EL (cell line): ENCODE data around the gene PTPRJ.

ENCODE experiments used
- DNase-seq: peaks from one replicate; pipeline ENCODE4 v3.0.0-alpha.2; 2016

PTPRJ gene

GRCh38 chr11:48127521-48128183 is 147.3 kb downstream of the PTPRJ start:
- no peak for DNase-seq

- no peak for DNase-seq
These were observed 149.5 kb downstream of the PTPRJ start for GRCh38 chr11:48129697-48130395.

GRCh38 chr11:48134221-48134922 is 154.0 kb downstream of the PTPRJ start:
- no peak for DNase-seq

- no peak for DNase-seq
These were observed 157.9 kb downstream of the PTPRJ start for GRCh38 chr11:48138222-48138621.

- peak; percentile 28 for DNase-seq
These were observed 159.5 kb downstream of the PTPRJ start for GRCh38 chr11:48139896-48140295.

GRCh38 chr11:48141475-48142122 is 161.2 kb downstream of the PTPRJ start:
- DNase-seq: peak; percentile 8

GRCh38 chr11:48142889-48143288 is 162.5 kb downstream of the PTPRJ start:
- no peak for DNase-seq

GRCh38 chr11:48148749-48149148 is 168.4 kb downstream of the PTPRJ start:
- no peak for DNase-seq

- no peak for DNase-seq
These were observed 169.9 kb downstream of the PTPRJ start for GRCh38 chr11:48150213-48150612.

- DNase-seq: peak; percentile 49
These were observed 173.8 kb downstream of the PTPRJ start for GRCh38 chr11:48154151-48154550.

- no peak for DNase-seq
These were observed 181.9 kb downstream of the PTPRJ start for GRCh38 chr11:48161951-48162884.

GRCh38 chr11:48162885-48163268 is 182.5 kb downstream of the PTPRJ start:
- no peak for DNase-seq

- no peak for DNase-seq
These were observed 183.2 kb downstream of the PTPRJ start for GRCh38 chr11:48163360-48164100.

GRCh38 chr11:48164836-48165235 is 184.5 kb downstream of the PTPRJ start:
- DNase-seq: no peak

GRCh38 chr11:48165426-48165825 is 185.1 kb downstream of the PTPRJ start:
- no peak for DNase-seq

GRCh38 chr11:48167380-48167779 is 187.0 kb downstream of the PTPRJ start:
- DNase-seq: peak; percentile 38

GRCh38 chr11:48168815-48169214 is 188.5 kb downstream of the PTPRJ start:
- DNase-seq: no peak

GRCh38 chr11:48169259-48169658 is 188.9 kb downstream of the PTPRJ start:
- no peak for DNase-seq

GRCh38 chr11:48169717-48170116 is 189.4 kb downstream of the PTPRJ start:
- DNase-seq: no peak

GRCh38 chr11:48170241-48171233 is 190.2 kb downstream of the PTPRJ start:
- peak; percentile 37 for DNase-seq
